ENCODE measurements around the gene EXT2.

- TF ChIP-seq CTCF (conservative IDR thresholded peaks at IDR 0.05 in 1 of 2, IDR thresholded peaks at IDR 0.05 in 1 of 2; ENCODE audit: low read depth in 1 of 2, low read length in 2 of 2) = no peak
- TF ChIP-seq EZH2 (IDR thresholded peaks at IDR 0.05; ENCODE audit: low read length, missing control alignments) = no peak
These were observed 122.0 kb downstream of the EXT2 start for GRCh38 chr11:44217432-44217831.
